ENCODE results near the gene PCSK1N. TPM values are rescaled to one million over a fixed set of nuclear protein-coding genes. Genes with fewer than 3 reads are reported as not detected.
A peak's percentile ranks its signal among the peaks of the same experiment; 100 is the strongest.

Gene PCSK1N
- total and polyA plus RNA-seq, 9 of the 15 experiments (the other 6 are each of a cell fraction or from before 2014, with no cell fraction given) = 0.07 to 0.55 (median 0.54) TPM; not detected in 6

GRCh38 chrX:48789366-48790220, 45.8 kb downstream of the PCSK1N start (continued):
- TF ChIP-seq ZNF639 (CRISPR knock-in tag; conservative IDR thresholded peaks at IDR 0.05 in 1 of 2, IDR thresholded peaks at IDR 0.05 in 1 of 2) (no peak), ZNF561 (CRISPR knock-in tag; conservative IDR thresholded peaks at IDR 0.05) (no peak)

GRCh38 chrX:48787505-48788443, 47.6 kb downstream of the PCSK1N start:
- H3K9ac ChIP-seq (ENCODE audit: insufficient read depth in 1 of 2, low read depth in 2 of 2, low read length in 2 of 2) = peak overlapping the region; percentile 94
- H3K9me3 ChIP-seq (replicated peaks; ENCODE audit: control insufficient read depth, insufficient read depth, low read depth, low read length) = no peaks in the 10 kb centered on the region
- H3K27me3 ChIP-seq (ENCODE audit: control insufficient read depth in 2 of 2, insufficient read depth in 2 of 2, low read length in 2 of 2) = no peaks in the 10 kb centered on the region
- H3K27ac ChIP-seq (ENCODE audit: extremely low read depth, low read depth, low read length) = peak overlapping the region; percentile 85
- intact Hi-C loops (cut with micrococcal nuclease) (loop anchor here (2.0 to 5.0 kb wide), 2 partner anchors 23 to 90 kb away; partner anchors contain the start of gene SUV39H1), in situ Hi-C loops (cut with MboI) (no loop called here)
- DNase-seq (ENCODE audit: extremely low read depth in 1 of 4, low spot score in 3 of 4) (no peak), FAIRE-seq (no peak), ATAC-seq (no peak)
- WGBS (ENCODE audit: insufficient coverage, low coverage, missing lambda C conversion rate) = under 1% methylated on average over 13 of the region's 17 CpGs
- peaks cover 41 to 60% of the 10 kb centered on the region in 2 experiments; a peak in 4 of 5 replicates for H3K4me1 ChIP-seq (replicated peaks in 1 of 2; ENCODE audit: control insufficient read depth in 2 of 2, insufficient read depth in 2 of 2, low read length in 2 of 2)
- POLR2A ChIA-PET = interaction anchor here (0.6 to 1.5 kb wide), 2 partner anchors 13 to 156 kb away, joined by 3 to 6 read pairs; no protein-coding TSS in a partner anchor
- CTCF ChIA-PET (ENCODE audit: low intra/inter-chr PET ratio) = no interaction called here
- H3K4me2 ChIP-seq (ENCODE audit: insufficient read depth, low read length) = peak overlapping the region; percentile 93
- peaks cover 46% of the 10 kb centered on the region for H3K36me3 ChIP-seq (ENCODE audit: control insufficient read depth, insufficient read depth, low read length)
- 0 out of 2 replicates have a peak, but pooled peaks cover 3% of the 10 kb centered on the region for H4K20me1 ChIP-seq (replicated peaks; ENCODE audit: control insufficient read depth, insufficient read depth, low read length)
- H3K9me1 ChIP-seq (ENCODE audit: control insufficient read depth, insufficient read depth, low read length) = no peaks in the 10 kb centered on the region
- peaks cover 99% of the 10 kb centered on the region for H3K79me2 ChIP-seq (ENCODE audit: control insufficient read depth, insufficient read depth, low read length)
- H2AFZ ChIP-seq (ENCODE audit: low read depth, low read length) = no peak overlapping the region
- H3K4me3 ChIP-seq = peak overlapping the region; percentile 75
- TSS peak; percentile 50 for BruUV-seq (replicated peaks)
- TF ChIP-seq NR3C1 (CRISPR knock-in tag; IDR thresholded peaks at IDR 0.05) (no peak), HBP1 (CRISPR knock-in tag; IDR thresholded peaks at IDR 0.05) (0 out of 2 replicates have a peak, but pooled peaks have one; percentile 64), PHF8 (IDR thresholded peaks at IDR 0.05; ENCODE audit: borderline replicate concordance, low read length) (peak; percentile 3; the same call in 1 of the 2 replicates), UBTF (IDR thresholded peaks at IDR 0.05; ENCODE audit: borderline replicate concordance in 1 of 2, low read depth in 2 of 2, low read length in 2 of 2) (0 out of 4 replicates have a peak, but pooled peaks of 1 of the 2 experiments have one; percentile 21), MCM7 (IDR thresholded peaks at IDR 0.05) (0 out of 4 replicates have a peak, but pooled peaks of 1 of the 2 experiments have one; percentile 66), RBFOX2 (IDR thresholded peaks at IDR 0.05; ENCODE audit: low read depth, low read length) (0 out of 2 replicates have a peak, but pooled peaks have one; percentile 23)

All from K562 (cell line).